ENCODE data around the gene HCRT.
"Not testable (repeated sequence)": the region's sequence is repeated elsewhere in the genome, so short reads cannot be mapped to it uniquely, and the experiment has no call there.

The HCRT gene

DNA sequence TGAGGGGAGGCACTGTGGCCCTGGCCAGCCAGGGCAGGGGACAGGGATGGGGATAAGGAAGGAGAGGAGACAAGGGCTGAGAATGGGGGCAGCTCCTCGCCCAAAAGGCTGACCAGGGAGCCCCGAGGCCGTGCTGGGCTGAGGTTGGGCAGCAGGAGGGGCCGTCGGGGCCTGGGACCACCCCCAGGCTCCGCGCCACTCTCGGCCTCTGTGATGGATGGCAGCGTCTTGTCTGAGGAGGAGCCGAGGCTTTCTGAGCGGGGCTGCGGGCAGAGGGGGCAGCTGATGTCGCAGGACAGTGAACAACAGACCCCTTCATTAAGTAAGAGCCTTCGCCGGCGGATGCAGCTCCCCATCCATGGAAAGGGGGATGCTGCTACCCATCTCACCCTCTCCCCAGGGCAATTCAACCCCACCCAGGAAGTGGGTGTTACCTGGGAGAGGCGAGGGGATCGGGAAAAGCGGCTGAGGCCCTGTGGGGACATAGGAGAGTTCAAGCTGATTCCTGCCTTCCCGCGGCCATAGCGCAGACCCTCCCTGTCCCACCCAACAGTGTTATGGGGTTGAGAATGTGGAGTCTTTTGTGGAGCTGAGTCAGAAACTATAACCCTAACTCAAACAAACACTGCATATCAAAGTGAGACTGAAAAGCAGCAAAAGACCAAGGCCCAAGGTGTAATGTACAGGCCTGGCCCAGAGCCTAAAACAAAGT, 21.4 kb downstream of the HCRT start:
- no peaks in the 10 kb centered on the region for H3K4me1 Mint-ChIP-seq
- H3K27me3 Mint-ChIP-seq = no peaks in the 10 kb centered on the region

DNA sequence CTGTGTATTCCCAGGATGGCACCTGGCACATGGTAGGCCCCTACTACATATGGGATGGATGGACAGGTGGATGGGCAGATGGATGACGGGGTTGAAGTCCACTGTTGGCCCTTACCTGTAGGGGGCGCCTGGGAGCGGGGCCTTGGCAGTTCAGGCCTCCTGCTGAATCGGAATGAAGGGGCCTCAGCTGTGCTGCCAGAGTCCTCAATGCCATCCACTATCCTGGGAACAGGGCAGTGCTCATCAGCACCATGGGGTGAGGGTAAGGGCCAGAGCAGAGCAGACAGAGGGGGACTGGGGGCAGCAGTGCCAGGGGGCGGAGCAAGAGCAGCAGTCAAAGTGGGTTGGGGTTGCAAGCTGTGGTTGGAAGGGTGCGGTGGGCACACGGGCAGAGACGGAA, 22.1 kb downstream of the HCRT start:
- DNase-seq (ENCODE audit: low spot score in 2 of 2) (no peak), ATAC-seq (replicated peaks; ENCODE audit: extremely low read depth, poor library complexity, severe bottlenecking) (no peak)
- Mint-ChIP-seq H3K4me1 (no peaks in the 10 kb centered on the region), H3K4me3 (no peak overlapping the region), H3K9me3 (no peaks in the 10 kb centered on the region), H3K27me3 (no peaks in the 10 kb centered on the region), H3K36me3 (ENCODE audit: insufficient read depth) (no peaks in the 10 kb centered on the region), H3K27ac (ENCODE audit: low read depth) (peak overlapping the region; percentile 6)

More for the DNA sequence above, 21.4 kb downstream of the HCRT start:
- H3K36me3 Mint-ChIP-seq (ENCODE audit: insufficient read depth) = no peaks in the 10 kb centered on the region
- no peak overlapping the region for H3K4me3 Mint-ChIP-seq
- DNase-seq (ENCODE audit: low spot score in 2 of 2) = no peak
- no peak for ATAC-seq (replicated peaks; ENCODE audit: extremely low read depth, poor library complexity, severe bottlenecking)
- H3K27ac Mint-ChIP-seq (ENCODE audit: low read depth) = no peak overlapping the region
- H3K9me3 Mint-ChIP-seq = no peaks in the 10 kb centered on the region

GRCh38 chr17:42160531-42160910, 24.7 kb downstream of the HCRT start:
- Mint-ChIP-seq H3K36me3 (ENCODE audit: insufficient read depth) (peaks cover 3% of the 10 kb centered on the region), H3K27ac (ENCODE audit: low read depth) (no peak overlapping the region), H3K9me3 (no peaks in the 10 kb centered on the region), H3K4me1 (no peaks in the 10 kb centered on the region), H3K27me3 (no peaks in the 10 kb centered on the region), H3K4me3 (no peak overlapping the region)
- no peak for DNase-seq (ENCODE audit: low spot score in 2 of 2)
- no peak for ATAC-seq (replicated peaks; ENCODE audit: extremely low read depth, poor library complexity, severe bottlenecking)

GRCh38 chr17:42159796-42160530, 25.3 kb downstream of the HCRT start:
- no peak overlapping the region for H3K27ac Mint-ChIP-seq (ENCODE audit: low read depth)
- no peak for ATAC-seq (replicated peaks; ENCODE audit: extremely low read depth, poor library complexity, severe bottlenecking)
- DNase-seq (ENCODE audit: low spot score in 2 of 2) = no peak
- no peak overlapping the region for H3K4me3 Mint-ChIP-seq
- peaks cover 6% of the 10 kb centered on the region for H3K36me3 Mint-ChIP-seq (ENCODE audit: insufficient read depth)
- no peaks in the 10 kb centered on the region for H3K27me3 Mint-ChIP-seq
- no peaks in the 10 kb centered on the region for H3K9me3 Mint-ChIP-seq
- H3K4me1 Mint-ChIP-seq = peaks cover 2% of the 10 kb centered on the region

DNA sequence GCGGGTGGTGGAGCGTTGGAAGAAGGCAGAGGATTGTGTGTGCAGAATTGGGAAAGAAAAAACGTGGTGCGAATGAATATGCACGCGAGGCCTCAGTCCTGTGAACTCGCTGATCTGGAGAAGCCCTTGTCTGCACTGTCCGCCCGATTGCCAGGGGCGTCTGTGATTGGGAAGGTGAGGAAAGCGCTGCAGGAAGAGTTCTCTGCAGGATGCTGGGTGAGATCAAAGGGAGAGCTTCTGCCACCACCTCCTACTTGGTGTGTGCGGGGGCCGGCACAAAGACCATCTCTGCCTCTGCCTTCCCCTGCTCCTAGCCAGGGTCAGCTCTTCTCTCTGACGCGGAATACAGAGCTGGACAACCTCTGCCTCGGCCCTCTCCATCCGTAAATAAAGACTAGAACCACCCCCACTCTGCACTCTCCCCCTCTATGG, 29.6 kb downstream of the HCRT start:
- DNase-seq (ENCODE audit: low spot score in 2 of 2) (no peak), ATAC-seq (replicated peaks; ENCODE audit: extremely low read depth, poor library complexity, severe bottlenecking) (no peak)
- Mint-ChIP-seq H3K36me3 (ENCODE audit: insufficient read depth) (peaks cover 22% of the 10 kb centered on the region), H3K9me3 (no peaks in the 10 kb centered on the region), H3K27ac (ENCODE audit: low read depth) (no peak overlapping the region), H3K4me1 (peaks cover 34% of the 10 kb centered on the region), H3K27me3 (no peaks in the 10 kb centered on the region), H3K4me3 (peak overlapping the region; percentile 96)

- no peak for DNase-seq (ENCODE audit: low spot score in 2 of 2)
- H3K4me1 Mint-ChIP-seq = peaks cover 34% of the 10 kb centered on the region
- peaks cover 25% of the 10 kb centered on the region for H3K36me3 Mint-ChIP-seq (ENCODE audit: insufficient read depth)
- peak overlapping the region; percentile 97 for H3K27ac Mint-ChIP-seq (ENCODE audit: low read depth)
- peak overlapping the region; percentile 96 for H3K4me3 Mint-ChIP-seq
- no peaks in the 10 kb centered on the region for H3K9me3 Mint-ChIP-seq
- H3K27me3 Mint-ChIP-seq = no peaks in the 10 kb centered on the region
- no peak for ATAC-seq (replicated peaks; ENCODE audit: extremely low read depth, poor library complexity, severe bottlenecking)
These were observed 31.1 kb downstream of the HCRT start for GRCh38 chr17:42153919-42154742.

GRCh38 chr17:42146911-42147607, 38.2 kb downstream of the HCRT start:
- Mint-ChIP-seq H3K27ac (ENCODE audit: low read depth) (peak overlapping the region; percentile 60), H3K4me3 (no peak overlapping the region), H3K36me3 (ENCODE audit: insufficient read depth) (peaks cover 34% of the 10 kb centered on the region), H3K27me3 (no peaks in the 10 kb centered on the region), H3K9me3 (no peaks in the 10 kb centered on the region), H3K4me1 (peaks cover 44% of the 10 kb centered on the region)
- DNase-seq (ENCODE audit: low spot score in 2 of 2) = no peak
- ATAC-seq (replicated peaks; ENCODE audit: extremely low read depth, poor library complexity, severe bottlenecking) = no peak

DNA sequence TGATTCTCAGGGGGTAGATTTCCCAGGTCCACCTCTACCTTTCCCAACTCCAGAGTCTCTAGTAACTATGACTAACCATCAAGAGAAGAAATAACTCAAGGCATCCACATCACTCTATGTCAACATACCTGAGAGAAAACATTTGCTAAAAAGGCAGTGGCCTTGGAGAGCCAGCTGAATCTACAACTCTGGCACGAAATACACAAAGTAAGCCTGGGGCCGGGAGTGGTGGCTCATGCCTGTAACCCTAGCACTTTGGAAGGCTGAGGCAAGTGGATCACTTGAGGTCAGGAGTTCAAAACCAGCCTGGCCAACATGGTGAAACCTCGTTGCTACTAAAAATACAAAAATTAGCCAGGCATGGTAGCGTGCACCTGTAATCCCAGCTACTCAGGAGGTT, 42.1 kb downstream of the HCRT start:
- not testable (repeated sequence) for H3K4me3 Mint-ChIP-seq; H3K27me3 Mint-ChIP-seq; ATAC-seq (replicated peaks; ENCODE audit: extremely low read depth, poor library complexity, severe bottlenecking); DNase-seq (ENCODE audit: low spot score in 2 of 2); H3K27ac Mint-ChIP-seq (ENCODE audit: low read depth); H3K9me3 Mint-ChIP-seq
- Mint-ChIP-seq H3K4me1 (peaks cover 49% of the 10 kb centered on the region), H3K36me3 (ENCODE audit: insufficient read depth) (peaks cover 38% of the 10 kb centered on the region)

- Mint-ChIP-seq H3K4me1 (peaks cover 48% of the 10 kb centered on the region), H3K27me3 (no peaks in the 10 kb centered on the region), H3K36me3 (ENCODE audit: insufficient read depth) (peaks cover 39% of the 10 kb centered on the region), H3K9me3 (no peaks in the 10 kb centered on the region), H3K27ac (ENCODE audit: low read depth) (no peak overlapping the region), H3K4me3 (no peak overlapping the region)
- no peak for DNase-seq (ENCODE audit: low spot score in 2 of 2)
- ATAC-seq (replicated peaks; ENCODE audit: extremely low read depth, poor library complexity, severe bottlenecking) = no peak
These were observed 42.8 kb downstream of the HCRT start for GRCh38 chr17:42142371-42142896.

DNA sequence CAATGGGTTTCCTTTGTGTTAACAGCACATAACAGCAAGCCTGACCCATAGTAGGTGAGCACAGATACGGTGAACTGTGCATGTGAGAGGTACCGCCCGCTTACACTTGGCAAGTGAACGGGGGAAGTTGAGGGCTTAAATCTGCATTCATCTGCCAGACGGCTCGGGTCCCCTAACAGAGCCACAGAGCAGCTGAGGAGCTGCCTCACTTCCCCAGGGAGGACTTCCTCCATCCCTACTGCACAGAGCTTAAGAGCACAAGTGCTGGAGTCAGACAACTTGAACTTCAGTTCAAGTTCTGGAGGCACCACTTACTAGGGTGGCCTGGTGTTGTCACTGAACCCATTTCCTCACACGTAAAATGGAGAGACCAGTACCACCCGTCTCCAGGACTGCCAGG, 43.9 kb downstream of the HCRT start:
- H3K9me3 Mint-ChIP-seq = no peaks in the 10 kb centered on the region
- H3K27ac Mint-ChIP-seq (ENCODE audit: low read depth) = no peak overlapping the region
- H3K4me3 Mint-ChIP-seq = no peak overlapping the region
- ATAC-seq (replicated peaks; ENCODE audit: extremely low read depth, poor library complexity, severe bottlenecking) = no peak
- DNase-seq (ENCODE audit: low spot score in 2 of 2) = no peak
- peaks cover 44% of the 10 kb centered on the region for H3K36me3 Mint-ChIP-seq (ENCODE audit: insufficient read depth)
- H3K4me1 Mint-ChIP-seq = peaks cover 44% of the 10 kb centered on the region
- H3K27me3 Mint-ChIP-seq = no peaks in the 10 kb centered on the region

- peaks cover 44% of the 10 kb centered on the region for H3K36me3 Mint-ChIP-seq (ENCODE audit: insufficient read depth)
- DNase-seq (ENCODE audit: low spot score in 2 of 2); H3K9me3 Mint-ChIP-seq; H3K27ac Mint-ChIP-seq (ENCODE audit: low read depth); ATAC-seq (replicated peaks; ENCODE audit: extremely low read depth, poor library complexity, severe bottlenecking); H3K27me3 Mint-ChIP-seq; H3K4me3 Mint-ChIP-seq: not testable (repeated sequence)
- H3K4me1 Mint-ChIP-seq = peaks cover 50% of the 10 kb centered on the region
These were observed 44.6 kb downstream of the HCRT start for GRCh38 chr17:42140690-42141089.
